ENCODE measurements around the gene IGSF21.

The IGSF21 gene

GRCh38 chr1:18149027-18149641, 41.5 kb downstream of the IGSF21 start:
- no peaks in the 10 kb centered on the region for H3K79me2 ChIP-seq (ENCODE audit: insufficient read depth, low read length)
- no peak overlapping the region for H2AFZ ChIP-seq (ENCODE audit: low read length)
- no peaks in the 10 kb centered on the region for H3K36me3 ChIP-seq (ENCODE audit: insufficient read depth, low read length)
- H3K9me3 ChIP-seq (ENCODE audit: low read length), result no peaks in the 10 kb centered on the region
- no peaks in the 10 kb centered on the region; the same call in 1 of the 2 replicates for H3K27me3 ChIP-seq (ENCODE audit: insufficient read depth, low read length)
- H3K4me1 ChIP-seq (ENCODE audit: insufficient read depth, low read length, severe bottlenecking), result no peaks in the 10 kb centered on the region
- TF ChIP-seq EZH2 (IDR thresholded peaks at IDR 0.05; ENCODE audit: borderline replicate concordance, low read length), result no peak
- TF ChIP-seq CTCF (IDR thresholded peaks at IDR 0.05; ENCODE audit: low read length), result no peak
- H3K9me2 ChIP-seq (ENCODE audit: low read depth, low read length), result no peaks in the 10 kb centered on the region
- no peak overlapping the region for H3K4me2 ChIP-seq (ENCODE audit: low read length)
- H3K9ac ChIP-seq (ENCODE audit: low read length), result no peak overlapping the region
- no peaks in the 10 kb centered on the region for H3F3A ChIP-seq (ENCODE audit: insufficient read depth, low read length)
- H4K20me1 ChIP-seq (ENCODE audit: insufficient read depth, low read length), result no peaks in the 10 kb centered on the region
- no peak overlapping the region for H3K27ac ChIP-seq (ENCODE audit: low read depth, low read length, poor library complexity, severe bottlenecking)
- H3K4me3 ChIP-seq (ENCODE audit: low read depth, low read length, poor library complexity, severe bottlenecking), result no peak overlapping the region

- Histone ChIP-seq H3K4me2 (ENCODE audit: low read length) (no peak overlapping the region), H3K9me3 (ENCODE audit: low read length) (no peaks in the 10 kb centered on the region), H3K27me3 (ENCODE audit: insufficient read depth, low read length) (no peaks in the 10 kb centered on the region; the same call in 1 of the 2 replicates), H2AFZ (ENCODE audit: low read length) (no peak overlapping the region), H3K4me3 (ENCODE audit: low read depth, low read length, poor library complexity, severe bottlenecking) (no peak overlapping the region), H3K27ac (ENCODE audit: low read depth, low read length, poor library complexity, severe bottlenecking) (no peak overlapping the region), H3K4me1 (ENCODE audit: insufficient read depth, low read length, severe bottlenecking) (no peaks in the 10 kb centered on the region), H3F3A (ENCODE audit: insufficient read depth, low read length) (no peaks in the 10 kb centered on the region), H3K36me3 (ENCODE audit: insufficient read depth, low read length) (no peaks in the 10 kb centered on the region), H3K9me2 (ENCODE audit: low read depth, low read length) (no peaks in the 10 kb centered on the region), H3K9ac (ENCODE audit: low read length) (no peak overlapping the region), H3K79me2 (ENCODE audit: insufficient read depth, low read length) (no peaks in the 10 kb centered on the region), H4K20me1 (ENCODE audit: insufficient read depth, low read length) (no peaks in the 10 kb centered on the region)
- no peak for TF ChIP-seq EZH2 (IDR thresholded peaks at IDR 0.05; ENCODE audit: borderline replicate concordance, low read length)
- TF ChIP-seq CTCF (IDR thresholded peaks at IDR 0.05; ENCODE audit: low read length), result no peak
Observed at GRCh38 chr1:18151436-18152122, 44.0 kb downstream of the IGSF21 start.

GRCh38 chr1:18154430-18155194, 47.0 kb downstream of the IGSF21 start:
- Histone ChIP-seq H3F3A (ENCODE audit: insufficient read depth, low read length) (no peaks in the 10 kb centered on the region), H3K27me3 (ENCODE audit: insufficient read depth, low read length) (no peaks in the 10 kb centered on the region; the same call in 1 of the 2 replicates), H3K27ac (ENCODE audit: low read depth, low read length, poor library complexity, severe bottlenecking) (no peak overlapping the region), H3K9ac (ENCODE audit: low read length) (no peak overlapping the region), H3K36me3 (ENCODE audit: insufficient read depth, low read length) (no peaks in the 10 kb centered on the region), H4K20me1 (ENCODE audit: insufficient read depth, low read length) (no peaks in the 10 kb centered on the region), H3K79me2 (ENCODE audit: insufficient read depth, low read length) (no peaks in the 10 kb centered on the region), H3K4me1 (ENCODE audit: insufficient read depth, low read length, severe bottlenecking) (no peaks in the 10 kb centered on the region), H3K9me3 (ENCODE audit: low read length) (no peaks in the 10 kb centered on the region), H2AFZ (ENCODE audit: low read length) (no peak overlapping the region), H3K4me2 (ENCODE audit: low read length) (no peak overlapping the region), H3K9me2 (ENCODE audit: low read depth, low read length) (no peaks in the 10 kb centered on the region), H3K4me3 (ENCODE audit: low read depth, low read length, poor library complexity, severe bottlenecking) (no peak overlapping the region)
- no peak for TF ChIP-seq CTCF (IDR thresholded peaks at IDR 0.05; ENCODE audit: low read length)
- TF ChIP-seq EZH2 (IDR thresholded peaks at IDR 0.05; ENCODE audit: borderline replicate concordance, low read length), result no peak

All from OCI-LY1 (cell line).